Measurements from ENCODE around the gene SEMA5B.

Gene SEMA5B

GRCh38 chr3:122987231-122987630 lies 40.3 kb downstream of the SEMA5B start:
- Histone ChIP-seq H3K27ac (no peak overlapping the region), H3K4me3 (ENCODE audit: low read depth, low read length) (no peak overlapping the region), H3K9me3 (ENCODE audit: severe bottlenecking) (no peaks in the 10 kb centered on the region), H3K27me3 (ENCODE audit: insufficient read depth, low read depth, severe bottlenecking) (no peaks in the 10 kb centered on the region), H3K36me3 (no peaks in the 10 kb centered on the region)
- DNase-seq, result no peak
- no peak for TF ChIP-seq CTCF (IDR thresholded peaks at IDR 0.05; ENCODE audit: low read depth, low read length)

- DNase-seq, result no peak
- Histone ChIP-seq H3K27ac (no peak overlapping the region), H3K27me3 (ENCODE audit: insufficient read depth, low read depth, severe bottlenecking) (no peaks in the 10 kb centered on the region), H3K4me3 (ENCODE audit: low read depth, low read length) (no peak overlapping the region), H3K36me3 (no peaks in the 10 kb centered on the region), H3K9me3 (ENCODE audit: severe bottlenecking) (no peaks in the 10 kb centered on the region)
- TF ChIP-seq CTCF (IDR thresholded peaks at IDR 0.05; ENCODE audit: low read depth, low read length), result no peak
Measured at GRCh38 chr3:122986693-122987179, 40.8 kb downstream of the SEMA5B start.

GRCh38 chr3:122985539-122985938 lies 42.0 kb downstream of the SEMA5B start:
- Histone ChIP-seq H3K4me3 (ENCODE audit: low read depth, low read length) (no peak overlapping the region), H3K9me3 (ENCODE audit: severe bottlenecking) (no peaks in the 10 kb centered on the region), H3K27me3 (ENCODE audit: insufficient read depth, low read depth, severe bottlenecking) (no peaks in the 10 kb centered on the region), H3K36me3 (no peaks in the 10 kb centered on the region), H3K27ac (no peak overlapping the region)
- DNase-seq, result no peak
- no peak for TF ChIP-seq CTCF (IDR thresholded peaks at IDR 0.05; ENCODE audit: low read depth, low read length)

GRCh38 chr3:122984650-122985049 lies 42.9 kb downstream of the SEMA5B start:
- no peak for DNase-seq
- no peak overlapping the region for H3K4me3 ChIP-seq (ENCODE audit: low read depth, low read length)
- no peaks in the 10 kb centered on the region for H3K27me3 ChIP-seq (ENCODE audit: insufficient read depth, low read depth, severe bottlenecking)
- no peaks in the 10 kb centered on the region for H3K36me3 ChIP-seq
- TF ChIP-seq CTCF (IDR thresholded peaks at IDR 0.05; ENCODE audit: low read depth, low read length), result no peak
- no peaks in the 10 kb centered on the region for H3K9me3 ChIP-seq (ENCODE audit: severe bottlenecking)
- H3K27ac ChIP-seq, result no peak overlapping the region

- no peaks in the 10 kb centered on the region for H3K27me3 ChIP-seq (ENCODE audit: insufficient read depth, low read depth, severe bottlenecking)
- H3K9me3 ChIP-seq (ENCODE audit: severe bottlenecking), result no peaks in the 10 kb centered on the region
- no peaks in the 10 kb centered on the region for H3K36me3 ChIP-seq
- TF ChIP-seq CTCF (IDR thresholded peaks at IDR 0.05; ENCODE audit: low read depth, low read length), result no peak
- no peak overlapping the region for H3K4me3 ChIP-seq (ENCODE audit: low read depth, low read length)
- H3K27ac ChIP-seq, result no peak overlapping the region
- DNase-seq, result no peak
Measured at GRCh38 chr3:122984007-122984406, 43.6 kb downstream of the SEMA5B start.
